Adrenal gland (tissue), 12 donors: ENCODE results near the gene GCG. TPM values are rescaled to one million over a fixed set of nuclear protein-coding genes. Genes with fewer than 3 reads are reported as not detected.

Source experiments
- DNase-seq, 7 donors: peaks; one replicate each; pipeline ENCODE4 v3.0.0-alpha.2; 2019 to 2020
- H3K27ac ChIP-seq, 5 donors: fragments of 200-600 bp; sonication (generic) in 4 of 5; 1 replicate in 3 of 5; 2 replicates in 2 of 5; pipeline versions ENCODE4 v1.5.1 to v1.8.0; 2016 to 2020; ENCODE audit warnings: mild to moderate bottlenecking in 1 of 5
- H3K27me3 ChIP-seq: fragments of 200-600 bp; 2 replicates; pipeline ENCODE4 v1.8.0; 2021
- H3K36me3 ChIP-seq, 2 donors: fragments of 200-600 bp; replicated peaks in 1 of 2; 1 replicate in 1 of 2; 2 replicates in 1 of 2; pipeline versions ENCODE4 v1.5.1 to v1.8.0; 2018 to 2022
- H3K4me1 ChIP-seq, 2 donors: fragments of 200-600 bp; replicated peaks in 1 of 2; 1 replicate in 1 of 2; 2 replicates in 1 of 2; pipeline versions ENCODE4 v1.5.1 to v1.8.0; 2018 to 2021
- H3K4me3 ChIP-seq, 4 donors: fragments of 200-600 bp; sonication (generic) in 3 of 4; one replicate each; pipeline ENCODE4 v1.5.1; 2016 to 2018
- H3K9me3 ChIP-seq, 3 donors: fragments of 200-600 bp; sonication (generic) in 1 of 3; replicated peaks in 1 of 3; 1 replicate in 2 of 3; 2 replicates in 1 of 3; pipeline versions ENCODE4 v1.5.1 to v1.8.0; 2016 to 2021
- POLR2A ChIP-seq, 2 donors: fragments of 450-650 bp; IDR thresholded peaks; one replicate each; pipeline ENCODE4 v1.6.1; 2017; ENCODE audit warnings: antibody characterized with exemption in 2 of 2, mild to moderate bottlenecking in 2 of 2, moderate library complexity in 1 of 2
- WGBS, 4 donors: extraction: QIAGEN DNeasy Blood & Tissue Kit in 2 of 4; methylation state at CpG; one replicate each; pipeline versions ENCODE4 v1.1.5 to v1.1.7; 2013 to 2017; 5-methylcytosine and 5-hydroxymethylcytosine counted together
- intact Hi-C, 2 donors: fragments of 100-400 bp; cut with DNase I; formaldehyde crosslinking; loops; one replicate each; pipeline versions ENCODE4 v1.14.1 to v1.15.0; 2022 to 2023
- polyA plus RNA-seq, 3 donors: library from polyadenylated mRNA; stranded (reverse); fragments of 200-250 nt in 2 of 3; fragments of 350-450 nt in 1 of 3; fragmentation: Illumina TruSeq in 1 of 3; extraction: RNeasy Lipid Tissue Mini Kit (QIAGEN cat#74804) in 1 of 3; gene quantifications; one replicate each; pipeline ENCODE4 v1.2.3, GENCODE V29; 2013 to 2014
- total RNA-seq, 9 donors: library from RNA; depleted of rRNA in 4 of 9; stranded (reverse); fragments of >200 nt in 4 of 9; fragments of 120-200 nt in 1 of 9; fragmentation: NEBNext Ultra II Directional in 1 of 9; extraction: Animal tissue kit (Norgen Biotek cat#: 25700) in 1 of 9; gene quantifications; one replicate each; pipeline versions ENCODE4 v1.1.0 to v1.2.4, GENCODE V29; 2013 to 2023
- TF ChIP-seq, protein P1 (sequence below), 6 experiments: fragments of 450-650 bp in 4 of 6; fragments of 200-600 bp in 2 of 6; sonication (generic) in 1 of 6; IDR thresholded peaks; 1 replicate in 5 of 6; 2 replicates in 1 of 6; pipeline versions ENCODE4 v1.5.1 to v1.8.0; 2016 to 2021; ENCODE audit warnings: antibody characterized with exemption in 6 of 6, mild to moderate bottlenecking in 2 of 6, moderate library complexity in 1 of 6
- donor health status: healthy with polysubstance abuse.
- donor health status: Bipolar disorder and iron deficiency.
- donor health status: DM: yes; HTN: yes; CAD: no.
- donor health status: DM: no; HTN: no; CAD: no.
- donor health status: DM: no; HTN: no; CAD: no.
- donor health status: DM: yes; HTN: yes; CAD: no.

GCG gene
- total and polyA plus RNA-seq, 12 donors, result 0.22 to 0.51 TPM; not detected in 10

- DNase-seq, result no peak
- TF ChIP-seq, protein P1, sequence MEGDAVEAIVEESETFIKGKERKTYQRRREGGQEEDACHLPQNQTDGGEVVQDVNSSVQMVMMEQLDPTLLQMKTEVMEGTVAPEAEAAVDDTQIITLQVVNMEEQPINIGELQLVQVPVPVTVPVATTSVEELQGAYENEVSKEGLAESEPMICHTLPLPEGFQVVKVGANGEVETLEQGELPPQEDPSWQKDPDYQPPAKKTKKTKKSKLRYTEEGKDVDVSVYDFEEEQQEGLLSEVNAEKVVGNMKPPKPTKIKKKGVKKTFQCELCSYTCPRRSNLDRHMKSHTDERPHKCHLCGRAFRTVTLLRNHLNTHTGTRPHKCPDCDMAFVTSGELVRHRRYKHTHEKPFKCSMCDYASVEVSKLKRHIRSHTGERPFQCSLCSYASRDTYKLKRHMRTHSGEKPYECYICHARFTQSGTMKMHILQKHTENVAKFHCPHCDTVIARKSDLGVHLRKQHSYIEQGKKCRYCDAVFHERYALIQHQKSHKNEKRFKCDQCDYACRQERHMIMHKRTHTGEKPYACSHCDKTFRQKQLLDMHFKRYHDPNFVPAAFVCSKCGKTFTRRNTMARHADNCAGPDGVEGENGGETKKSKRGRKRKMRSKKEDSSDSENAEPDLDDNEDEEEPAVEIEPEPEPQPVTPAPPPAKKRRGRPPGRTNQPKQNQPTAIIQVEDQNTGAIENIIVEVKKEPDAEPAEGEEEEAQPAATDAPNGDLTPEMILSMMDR (IDR thresholded peaks at IDR 0.05), result no peak
- no peak for TF ChIP-seq POLR2A (IDR thresholded peaks at IDR 0.05)
- Histone ChIP-seq H3K4me1 (no peaks in the 10 kb centered on the region), H3K27me3 (no peaks in the 10 kb centered on the region), H3K4me3 (no peak overlapping the region), H3K9me3 (no peaks in the 10 kb centered on the region), H3K36me3 (no peaks in the 10 kb centered on the region), H3K27ac (no peak overlapping the region)
- intact Hi-C loops, result no loop called here
These were observed 14.1 kb upstream of the GCG start for GRCh38 chr2:162166174-162166573.

GRCh38 chr2:162164802-162165201, 12.8 kb upstream of the GCG start:
- intact Hi-C loops, result no loop called here
- no peak overlapping the region for H3K27ac ChIP-seq

GRCh38 chr2:162159446-162159845, 7.4 kb upstream of the GCG start:
- no peaks in the 10 kb centered on the region for H3K27me3 ChIP-seq
- no peaks in the 10 kb centered on the region for H3K36me3 ChIP-seq
- 76 to 83% (median 81%) methylated on average over 6 of the region's 6 CpGs for WGBS, 4 donors
- no peaks in the 10 kb centered on the region for H3K9me3 ChIP-seq
- DNase-seq, result no peak
- no peak overlapping the region for H3K27ac ChIP-seq
- intact Hi-C loops, result no loop called here
- H3K4me3 ChIP-seq, result no peak overlapping the region
- H3K4me1 ChIP-seq, result no peaks in the 10 kb centered on the region
- no peak for TF ChIP-seq POLR2A (IDR thresholded peaks at IDR 0.05)
- TF ChIP-seq, protein P1 (IDR thresholded peaks at IDR 0.05), result no peak

More at GRCh38 chr2:162164802-162165201, 12.8 kb upstream of the GCG start:
- DNase-seq, result peak in 1 of 7 donors; percentile 14
- TF ChIP-seq POLR2A (IDR thresholded peaks at IDR 0.05), result no peak
- TF ChIP-seq, protein P1 (IDR thresholded peaks at IDR 0.05), result no peak
- no peaks in the 10 kb centered on the region for H3K4me1 ChIP-seq
- H3K9me3 ChIP-seq, result no peaks in the 10 kb centered on the region
- WGBS, 4 donors, result 45 to 49% (median 48%) methylated on average over 2 of the region's 2 CpGs
- H3K27me3 ChIP-seq, result no peaks in the 10 kb centered on the region
- no peak overlapping the region for H3K4me3 ChIP-seq
- H3K36me3 ChIP-seq, result no peaks in the 10 kb centered on the region

GRCh38 chr2:162156149-162156548, 4.1 kb upstream of the GCG start:
- no peaks in the 10 kb centered on the region for H3K36me3 ChIP-seq
- no peaks in the 10 kb centered on the region for H3K4me1 ChIP-seq
- intact Hi-C loops, result no loop called here
- H3K4me3 ChIP-seq, result no peak overlapping the region
- no peaks in the 10 kb centered on the region for H3K27me3 ChIP-seq
- no peaks in the 10 kb centered on the region for H3K9me3 ChIP-seq
- TF ChIP-seq POLR2A (IDR thresholded peaks at IDR 0.05), result no peak
- TF ChIP-seq, protein P1 (IDR thresholded peaks at IDR 0.05), result no peak
- no peak overlapping the region for H3K27ac ChIP-seq
- DNase-seq, result no peak
- WGBS, 4 donors, result 72 to 83% (median 75%) methylated on average over 3 of the region's 3 CpGs
